Activated CD4-positive, alpha-beta memory T cell treated with anti-CD3 and anti-CD28 coated beads, Interleukin-2, amount 10 ng/mL, durations not matched to agents 7 days and 5 days (primary cell): ENCODE data around the gene PARVB. TPM values are rescaled to one million over a fixed set of nuclear protein-coding genes. Genes with fewer than 3 reads are reported as not detected.

ENCODE experiments used
- CTCF ChIA-PET: fragments of 350-600 bp; sonication (Branson Sonifier 250); formaldehyde crosslinking; loops from one replicate; lab custom pipeline; 2021; ENCODE audit warnings: antibody characterized with exemption, inconsistent platforms; lab: Charles Lee
- POLR2A ChIA-PET: fragments of 350-600 bp; sonication (Branson Sonifier 250); formaldehyde crosslinking; loops from one replicate; lab custom pipeline; 2021; ENCODE audit warnings: antibody characterized with exemption; lab: Charles Lee
- DNase-seq: peaks from one replicate; pipeline ENCODE4 v3.0.0-alpha.2; 2020
- H3K27ac Mint-ChIP-seq: one replicate; pipeline ENCODE4 v1.8.0; 2021; ENCODE audit warnings: mild to moderate bottlenecking, mixed read lengths
- H3K27me3 Mint-ChIP-seq: one replicate; pipeline ENCODE4 v1.8.0; 2021; ENCODE audit warnings: mixed read lengths
- H3K36me3 Mint-ChIP-seq: one replicate; pipeline ENCODE4 v1.8.0; 2021; ENCODE audit warnings: low read depth, mixed read lengths
- H3K4me1 Mint-ChIP-seq: one replicate; pipeline ENCODE4 v1.8.0; 2021; ENCODE audit warnings: mixed read lengths
- H3K4me3 Mint-ChIP-seq: one replicate; pipeline ENCODE4 v1.8.0; 2021; ENCODE audit warnings: mild to moderate bottlenecking, mixed read lengths
- H3K9me3 Mint-ChIP-seq: one replicate; pipeline ENCODE4 v1.8.0; 2021; ENCODE audit warnings: mixed read lengths
- total RNA-seq, 2 experiments: library from RNA; stranded (reverse); gene quantifications; one replicate each; pipeline ENCODE4 v1.2.3, GENCODE V29; 2021

PARVB gene
- total RNA-seq, result 10 to 100 TPM; 41.5 to 42.0 TPM

- Mint-ChIP-seq H3K27ac (peak within 1 kb of the TSS; percentile 92), H3K36me3 (no peaks in the 10 kb centered on the region), H3K27me3 (no peaks in the 10 kb centered on the region), H3K4me1 (peaks cover 46% of the 10 kb centered on the region), H3K4me3 (peak within 1 kb of the TSS; percentile 81), H3K9me3 (no peaks in the 10 kb centered on the region)
- DNase-seq, result peak; percentile 31
- CTCF ChIA-PET, result interaction anchor here (0.6 to 3.2 kb wide), 2 partner anchors 10 to 31 kb away, joined by 4 to 9 read pairs; no protein-coding TSS in a partner anchor
- POLR2A ChIA-PET, result interaction anchor here (1.0 to 1.8 kb wide), 10 partner anchors 9 to 212 kb away, joined by 3 to 8 read pairs (median 4); partner anchors contain the start of genes EFCAB6 and PARVG
Measured at GRCh38 chr22:44024288-44024921, at the start of gene PARVB. TSS of gene PARVB (plus strand) at chr22:44024302. CDS start at chr22:44024340, 38 bp downstream.

- POLR2A ChIA-PET, result no interaction called here
- H3K4me3 Mint-ChIP-seq, result no peak overlapping the region
- H3K27me3 Mint-ChIP-seq, result no peaks in the 10 kb centered on the region
- H3K4me1 Mint-ChIP-seq, result no peaks in the 10 kb centered on the region
- H3K9me3 Mint-ChIP-seq, result no peaks in the 10 kb centered on the region
- H3K36me3 Mint-ChIP-seq, result peaks cover 45% of the 10 kb centered on the region
- CTCF ChIA-PET, result no interaction called here
- H3K27ac Mint-ChIP-seq, result no peak overlapping the region
- no peak for DNase-seq
Measured at GRCh38 chr22:43975041-43975440, 49.1 kb upstream of the PARVB start.

- ChIA-PET CTCF (interaction anchor here (0.6 kb wide), 1 partner anchor 16 kb away, joined by 3 read pairs; no protein-coding TSS in a partner anchor), POLR2A (no interaction called here)
- DNase-seq, result no peak
- Mint-ChIP-seq H3K36me3 (peaks cover 58% of the 10 kb centered on the region), H3K4me3 (no peak overlapping the region), H3K27me3 (no peaks in the 10 kb centered on the region), H3K4me1 (no peaks in the 10 kb centered on the region), H3K27ac (no peak overlapping the region), H3K9me3 (no peaks in the 10 kb centered on the region)
Measured at GRCh38 chr22:43976861-43977795, 47.0 kb upstream of the PARVB start.

GRCh38 chr22:43978558-43978957 lies 45.5 kb upstream of the PARVB start:
- Mint-ChIP-seq H3K4me1 (no peaks in the 10 kb centered on the region), H3K36me3 (peaks cover 54% of the 10 kb centered on the region), H3K27ac (no peak overlapping the region), H3K4me3 (no peak overlapping the region), H3K27me3 (no peaks in the 10 kb centered on the region), H3K9me3 (no peaks in the 10 kb centered on the region)
- CTCF ChIA-PET, result no interaction called here
- POLR2A ChIA-PET, result no interaction called here
- no peak for DNase-seq

GRCh38 chr22:43980579-43980978 lies 43.5 kb upstream of the PARVB start:
- CTCF ChIA-PET, result no interaction called here

GRCh38 chr22:43980996-43981395 lies 43.1 kb upstream of the PARVB start:
- CTCF ChIA-PET, result interaction anchor here (2.8 kb wide), 1 partner anchor 12 kb away, joined by 14 read pairs; no protein-coding TSS in a partner anchor
- no peaks in the 10 kb centered on the region for H3K27me3 Mint-ChIP-seq
- POLR2A ChIA-PET, result no interaction called here
- no peaks in the 10 kb centered on the region for H3K4me1 Mint-ChIP-seq
- DNase-seq, result no peak
- H3K36me3 Mint-ChIP-seq, result peaks cover 53% of the 10 kb centered on the region
- no peaks in the 10 kb centered on the region for H3K9me3 Mint-ChIP-seq
- no peak overlapping the region for H3K4me3 Mint-ChIP-seq
- H3K27ac Mint-ChIP-seq, result no peak overlapping the region

More at GRCh38 chr22:43980579-43980978, 43.5 kb upstream of the PARVB start:
- H3K36me3 Mint-ChIP-seq, result peaks cover 56% of the 10 kb centered on the region
- POLR2A ChIA-PET, result no interaction called here
- H3K9me3 Mint-ChIP-seq, result no peaks in the 10 kb centered on the region
- H3K27ac Mint-ChIP-seq, result no peak overlapping the region
- no peaks in the 10 kb centered on the region for H3K4me1 Mint-ChIP-seq
- no peaks in the 10 kb centered on the region for H3K27me3 Mint-ChIP-seq
- H3K4me3 Mint-ChIP-seq, result no peak overlapping the region
- DNase-seq, result no peak

GRCh38 chr22:43983808-43984207 lies 40.3 kb upstream of the PARVB start:
- no peak overlapping the region for H3K4me3 Mint-ChIP-seq
- CTCF ChIA-PET, result interaction anchor here (2.8 kb wide), 1 partner anchor 10 kb away, joined by 14 read pairs; no protein-coding TSS in a partner anchor
- H3K9me3 Mint-ChIP-seq, result no peaks in the 10 kb centered on the region
- no peaks in the 10 kb centered on the region for H3K27me3 Mint-ChIP-seq
- H3K4me1 Mint-ChIP-seq, result no peaks in the 10 kb centered on the region
- no peak for DNase-seq
- no peak overlapping the region for H3K27ac Mint-ChIP-seq
- POLR2A ChIA-PET, result no interaction called here
- H3K36me3 Mint-ChIP-seq, result peaks cover 59% of the 10 kb centered on the region

GRCh38 chr22:43985532-43985931 lies 38.6 kb upstream of the PARVB start:
- Mint-ChIP-seq H3K36me3 (peaks cover 58% of the 10 kb centered on the region), H3K9me3 (no peaks in the 10 kb centered on the region), H3K4me3 (no peak overlapping the region), H3K4me1 (no peaks in the 10 kb centered on the region), H3K27ac (no peak overlapping the region), H3K27me3 (no peaks in the 10 kb centered on the region)
- ChIA-PET POLR2A (no interaction called here), CTCF (interaction anchor here (0.6 to 1.7 kb wide), 4 partner anchors 7 to 731 kb away, joined by 3 to 5 read pairs (median 3); no protein-coding TSS in a partner anchor)
- no peak for DNase-seq

GRCh38 chr22:43988116-43988820 lies 35.8 kb upstream of the PARVB start:
- Mint-ChIP-seq H3K4me1 (peaks cover 3% of the 10 kb centered on the region), H3K27ac (no peak overlapping the region), H3K9me3 (no peaks in the 10 kb centered on the region), H3K36me3 (peaks cover 69% of the 10 kb centered on the region), H3K4me3 (no peak overlapping the region), H3K27me3 (no peaks in the 10 kb centered on the region)
- ChIA-PET CTCF (no interaction called here), POLR2A (no interaction called here)
- DNase-seq, result no peak

GRCh38 chr22:43988960-43989359 lies 35.1 kb upstream of the PARVB start:
- H3K4me3 Mint-ChIP-seq, result no peak overlapping the region
- peaks cover 5% of the 10 kb centered on the region for H3K4me1 Mint-ChIP-seq
- CTCF ChIA-PET, result no interaction called here
- no peak overlapping the region for H3K27ac Mint-ChIP-seq
- DNase-seq, result no peak
- no peaks in the 10 kb centered on the region for H3K9me3 Mint-ChIP-seq
- peaks cover 66% of the 10 kb centered on the region for H3K36me3 Mint-ChIP-seq
- POLR2A ChIA-PET, result no interaction called here
- no peaks in the 10 kb centered on the region for H3K27me3 Mint-ChIP-seq

GRCh38 chr22:43990044-43990443 lies 34.1 kb upstream of the PARVB start:
- Mint-ChIP-seq H3K9me3 (no peaks in the 10 kb centered on the region), H3K27ac (no peak overlapping the region), H3K4me1 (peaks cover 11% of the 10 kb centered on the region), H3K27me3 (no peaks in the 10 kb centered on the region), H3K36me3 (peaks cover 74% of the 10 kb centered on the region), H3K4me3 (no peak overlapping the region)
- POLR2A ChIA-PET, result interaction anchor here (0.5 kb wide), 1 partner anchor 641 kb away, joined by 3 read pairs; no protein-coding TSS in a partner anchor
- CTCF ChIA-PET, result interaction anchor here (1.0 to 1.5 kb wide), 2 partner anchors 107 to 636 kb away, joined by 3 to 4 read pairs; no protein-coding TSS in a partner anchor
- DNase-seq, result no peak

GRCh38 chr22:43991316-43992020 lies 32.6 kb upstream of the PARVB start:
- POLR2A ChIA-PET, result no interaction called here
- CTCF ChIA-PET, result interaction anchor here (2.1 to 5.7 kb wide), 3 partner anchors 11 to 633 kb away, joined by 12 to 116 read pairs (median 20); no protein-coding TSS in a partner anchor
- Mint-ChIP-seq H3K9me3 (no peaks in the 10 kb centered on the region), H3K27ac (no peak overlapping the region), H3K27me3 (no peaks in the 10 kb centered on the region), H3K4me1 (peaks cover 24% of the 10 kb centered on the region), H3K36me3 (peaks cover 74% of the 10 kb centered on the region), H3K4me3 (no peak overlapping the region)
- DNase-seq, result no peak
